Brain microvascular endothelial cell (primary cell): ENCODE measurements around the gene KRTAP10-3.

Experiments
- DNase-seq: peaks from one replicate; pipeline ENCODE4 v3.0.0-alpha.2; 2020
- H3K27ac ChIP-seq: fragments of 250-450 bp; sonication (Bioruptor Pico); 2 replicates; pipeline ENCODE4 v1.5.1; 2020; ENCODE audit warnings: mild to moderate bottlenecking, moderate library complexity
- H3K27me3 ChIP-seq: fragments of 250-450 bp; sonication (Bioruptor Pico); replicated peaks from 2 replicates; pipeline ENCODE4 v1.5.1; 2020; ENCODE audit warnings: mild to moderate bottlenecking
- H3K36me3 ChIP-seq: fragments of 250-450 bp; sonication (Bioruptor Pico); replicated peaks from 2 replicates; pipeline ENCODE4 v1.5.1; 2020; ENCODE audit warnings: mild to moderate bottlenecking
- H3K4me3 ChIP-seq: 2 replicates; pipeline ENCODE4 v1.5.1; 2011; ENCODE audit warnings: low read depth, mild to moderate bottlenecking, control low read depth, low read length, moderate library complexity
- in situ Hi-C: cut with HindIII; loops from 2 replicates; pipeline ENCODE4 v1.10.0; 2017; ENCODE audit warnings: low sequenced_read_pairs, low pct_ligation_motif_present
- TF ChIP-seq, protein P1 (sequence below): IDR thresholded peaks from 2 replicates; pipeline ENCODE4 v1.5.1; 2011; ENCODE audit warnings: low read depth, mild to moderate bottlenecking, moderate library complexity, low read length, control low read depth, inconsistent platforms; ENCODE audit errors: missing control alignments

The KRTAP10-3 gene

DNA sequence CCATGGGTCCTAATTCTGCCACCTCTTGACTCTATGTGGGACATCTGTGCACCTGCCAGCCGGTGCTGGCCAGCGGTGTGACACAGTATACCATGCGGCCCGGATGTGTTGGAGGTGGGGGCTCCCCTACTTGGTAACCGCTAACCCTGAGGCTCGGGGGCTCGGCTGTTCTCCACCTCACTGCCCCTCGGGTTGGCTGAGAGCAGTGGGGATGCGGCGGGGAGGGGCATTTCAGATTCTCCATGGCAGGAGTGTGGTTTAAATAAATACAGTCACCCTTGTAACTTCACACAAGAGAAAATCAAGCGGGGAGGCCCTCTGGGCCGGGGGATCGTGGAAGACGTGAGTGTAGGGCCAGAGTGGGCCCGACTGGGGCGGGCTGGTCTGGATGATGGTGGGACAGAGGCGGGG, 29.6 kb downstream of the KRTAP10-3 start:
- DNase-seq = no peak
- Histone ChIP-seq H3K27ac (no peak overlapping the region), H3K36me3 (no peaks in the 10 kb centered on the region), H3K4me3 (no peak overlapping the region), H3K27me3 (no peaks in the 10 kb centered on the region)
- TF ChIP-seq, protein P1, sequence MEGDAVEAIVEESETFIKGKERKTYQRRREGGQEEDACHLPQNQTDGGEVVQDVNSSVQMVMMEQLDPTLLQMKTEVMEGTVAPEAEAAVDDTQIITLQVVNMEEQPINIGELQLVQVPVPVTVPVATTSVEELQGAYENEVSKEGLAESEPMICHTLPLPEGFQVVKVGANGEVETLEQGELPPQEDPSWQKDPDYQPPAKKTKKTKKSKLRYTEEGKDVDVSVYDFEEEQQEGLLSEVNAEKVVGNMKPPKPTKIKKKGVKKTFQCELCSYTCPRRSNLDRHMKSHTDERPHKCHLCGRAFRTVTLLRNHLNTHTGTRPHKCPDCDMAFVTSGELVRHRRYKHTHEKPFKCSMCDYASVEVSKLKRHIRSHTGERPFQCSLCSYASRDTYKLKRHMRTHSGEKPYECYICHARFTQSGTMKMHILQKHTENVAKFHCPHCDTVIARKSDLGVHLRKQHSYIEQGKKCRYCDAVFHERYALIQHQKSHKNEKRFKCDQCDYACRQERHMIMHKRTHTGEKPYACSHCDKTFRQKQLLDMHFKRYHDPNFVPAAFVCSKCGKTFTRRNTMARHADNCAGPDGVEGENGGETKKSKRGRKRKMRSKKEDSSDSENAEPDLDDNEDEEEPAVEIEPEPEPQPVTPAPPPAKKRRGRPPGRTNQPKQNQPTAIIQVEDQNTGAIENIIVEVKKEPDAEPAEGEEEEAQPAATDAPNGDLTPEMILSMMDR = no peak
- in situ Hi-C loops = no loop called here

DNA sequence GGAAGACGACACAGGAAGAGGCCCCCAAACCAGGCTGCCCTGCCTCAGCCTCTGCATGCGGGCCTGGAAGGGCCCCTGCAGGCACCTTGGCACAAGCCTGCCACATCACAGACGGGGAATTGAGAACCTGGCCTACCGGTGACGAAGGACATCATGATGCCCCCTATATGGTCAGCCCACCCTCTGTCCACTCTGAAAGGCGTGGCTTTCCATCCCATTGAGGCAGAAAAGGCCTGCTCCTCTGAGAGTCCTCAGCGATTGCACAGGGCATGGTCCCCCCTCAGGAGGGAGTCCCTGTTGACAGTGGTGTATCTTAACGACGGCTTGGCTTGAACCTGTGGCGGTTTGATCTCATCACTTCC, 30.0 kb downstream of the KRTAP10-3 start:
- no peak for DNase-seq
- no peak overlapping the region for H3K27ac ChIP-seq
- no peaks in the 10 kb centered on the region for H3K27me3 ChIP-seq
- in situ Hi-C loops = no loop called here
- H3K4me3 ChIP-seq = no peak overlapping the region
- H3K36me3 ChIP-seq = no peaks in the 10 kb centered on the region
- TF ChIP-seq, protein P1 = no peak

DNA sequence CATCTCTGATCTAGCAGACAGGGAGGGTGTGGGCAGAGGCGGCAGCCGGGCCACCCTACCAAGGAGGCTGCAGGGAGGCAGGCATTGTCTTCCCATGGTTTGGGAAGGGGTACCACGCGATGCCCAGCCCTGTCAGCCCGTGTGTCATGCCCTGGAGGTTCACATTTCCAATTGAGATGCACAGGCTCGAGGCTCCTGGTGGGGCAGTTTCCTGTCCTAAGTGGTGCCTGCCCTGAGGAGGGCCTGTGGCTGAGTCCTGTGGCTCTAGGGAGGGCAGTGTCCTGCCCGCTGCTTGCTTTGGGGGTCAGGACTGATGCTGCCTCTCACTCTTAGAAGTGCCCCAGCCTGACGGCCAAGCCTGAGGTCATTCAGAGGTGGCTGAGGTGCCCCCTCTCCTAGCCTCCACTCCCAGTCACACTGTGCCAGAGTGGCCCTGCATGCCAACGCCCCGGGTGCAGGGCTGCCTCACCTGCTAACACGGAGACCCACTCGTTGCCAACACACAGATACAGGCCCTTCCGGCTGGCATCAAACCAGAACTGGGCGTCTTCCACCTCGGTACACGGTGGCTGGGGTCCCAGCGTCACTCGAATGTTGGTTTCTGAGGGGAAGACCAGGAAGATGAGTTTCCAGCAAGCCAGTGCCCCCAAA, 30.5 kb downstream of the KRTAP10-3 start:
- Histone ChIP-seq H3K4me3 (no peak overlapping the region), H3K36me3 (no peaks in the 10 kb centered on the region), H3K27me3 (no peaks in the 10 kb centered on the region), H3K27ac (no peak overlapping the region)
- DNase-seq = no peak
- TF ChIP-seq, protein P1 = no peak
- in situ Hi-C loops = no loop called here

DNA sequence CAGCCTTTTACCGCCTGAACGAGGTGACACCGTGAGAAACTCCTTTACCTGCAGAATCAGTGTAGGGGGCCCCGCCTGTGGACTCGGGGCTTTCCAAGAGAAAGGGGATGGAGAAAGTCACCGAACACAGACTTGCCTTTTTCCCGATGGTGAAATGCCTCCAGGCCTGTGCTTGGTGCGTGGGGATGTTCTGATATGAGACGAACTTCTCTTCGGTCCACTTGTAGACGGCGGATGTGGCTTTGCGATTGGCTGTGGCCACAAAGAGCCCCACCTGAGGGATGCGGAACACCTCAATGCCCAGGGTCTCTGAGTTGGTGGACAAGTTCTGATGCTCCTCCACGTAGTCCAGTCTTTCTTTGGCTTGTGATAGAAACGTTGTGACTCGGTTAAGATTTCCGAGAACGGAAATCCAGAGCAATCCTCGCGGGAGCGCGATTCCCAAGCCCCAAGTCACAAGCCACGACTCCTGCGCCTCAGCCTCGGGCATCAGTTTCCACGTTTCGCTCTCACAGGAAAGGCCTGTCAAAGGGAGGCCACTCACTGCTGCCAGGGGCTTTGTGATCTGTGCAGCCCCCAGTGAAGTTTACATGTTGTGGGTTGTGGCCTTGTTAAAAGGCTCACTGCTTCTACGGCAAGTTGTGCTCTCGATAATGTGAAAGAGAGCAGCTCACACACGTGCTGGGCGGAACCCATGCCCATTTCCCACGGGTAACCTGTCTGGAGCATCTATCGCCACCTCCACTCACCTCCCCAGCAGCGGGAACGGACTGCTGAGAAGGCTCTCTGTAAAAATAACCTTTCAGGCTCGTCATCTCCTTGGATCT, 31.2 kb downstream of the KRTAP10-3 start:
- Histone ChIP-seq H3K27ac (no peak overlapping the region), H3K36me3 (no peaks in the 10 kb centered on the region), H3K27me3 (no peaks in the 10 kb centered on the region), H3K4me3 (no peak overlapping the region)
- in situ Hi-C loops = no loop called here
- no peak for DNase-seq
- TF ChIP-seq, protein P1 = no peak

DNA sequence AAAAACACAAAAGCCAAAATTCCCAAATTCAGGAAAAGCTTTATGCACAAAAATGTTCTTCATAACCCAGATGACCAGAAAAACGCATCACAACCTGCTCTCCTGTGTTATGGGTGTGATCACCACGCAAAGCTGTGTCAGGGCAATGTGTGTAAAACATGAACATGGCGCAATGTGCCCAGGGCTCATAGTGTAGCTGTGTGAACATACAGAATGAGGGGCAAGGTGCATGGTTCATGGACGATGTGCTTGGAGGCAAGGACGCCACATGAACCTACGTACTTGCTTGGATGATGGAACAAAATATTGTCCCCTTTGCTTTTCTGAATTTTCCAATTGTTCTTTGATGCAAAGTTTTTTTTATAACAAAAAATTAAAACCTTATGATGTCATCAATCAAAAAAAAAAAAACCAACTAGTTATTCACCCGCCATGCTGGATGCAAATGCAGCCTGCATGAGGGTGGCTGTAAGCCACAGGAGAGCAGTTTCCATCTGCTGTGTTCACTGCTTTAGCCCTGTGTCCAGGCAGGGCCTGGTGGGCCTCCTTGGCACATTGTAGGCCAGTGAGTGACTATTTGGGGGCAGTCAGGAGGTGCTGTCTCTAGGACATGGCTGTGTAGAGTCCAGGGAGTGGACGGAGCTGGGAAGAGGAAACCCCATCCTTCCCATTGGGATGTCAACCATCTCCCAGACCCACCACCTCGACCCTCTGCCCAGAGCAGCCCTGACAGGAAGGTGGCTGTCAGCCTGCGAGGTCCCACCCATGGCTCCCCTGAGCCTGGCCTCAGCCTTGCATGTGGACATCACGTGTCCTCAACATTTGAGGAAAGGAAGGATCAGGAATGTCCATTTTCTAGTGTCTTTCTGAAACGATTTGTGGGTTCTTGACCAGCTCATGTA, 32.2 kb downstream of the KRTAP10-3 start:
- no peak overlapping the region for H3K27ac ChIP-seq
- H3K27me3 ChIP-seq = no peaks in the 10 kb centered on the region
- no peak for DNase-seq
- H3K4me3 ChIP-seq = no peak overlapping the region
- in situ Hi-C loops = no loop called here
- no peaks in the 10 kb centered on the region for H3K36me3 ChIP-seq
- TF ChIP-seq, protein P1 = no peak
